ENCODE results near the gene DLG2.

DNA sequence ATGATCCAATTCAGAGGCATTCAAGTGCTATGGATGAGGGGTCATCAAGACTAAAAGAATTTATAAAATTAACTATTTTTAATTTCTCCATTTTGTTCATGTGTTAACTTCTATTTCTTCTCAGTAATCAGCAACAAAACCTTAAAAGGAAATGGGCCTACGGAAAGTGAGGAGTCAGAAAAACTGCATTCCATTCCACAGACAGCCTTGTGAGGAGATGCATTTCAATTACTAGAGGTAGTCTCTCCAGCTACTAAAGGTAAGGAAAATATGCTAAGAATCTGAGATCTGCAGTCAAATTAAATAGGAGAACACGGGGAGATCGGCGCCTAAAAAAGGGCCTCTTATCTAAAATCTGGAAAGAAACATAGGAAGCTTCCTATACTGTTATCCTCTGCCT is 661.7 kb downstream of the DLG2 start:
- TF ChIP-seq, protein P1, sequence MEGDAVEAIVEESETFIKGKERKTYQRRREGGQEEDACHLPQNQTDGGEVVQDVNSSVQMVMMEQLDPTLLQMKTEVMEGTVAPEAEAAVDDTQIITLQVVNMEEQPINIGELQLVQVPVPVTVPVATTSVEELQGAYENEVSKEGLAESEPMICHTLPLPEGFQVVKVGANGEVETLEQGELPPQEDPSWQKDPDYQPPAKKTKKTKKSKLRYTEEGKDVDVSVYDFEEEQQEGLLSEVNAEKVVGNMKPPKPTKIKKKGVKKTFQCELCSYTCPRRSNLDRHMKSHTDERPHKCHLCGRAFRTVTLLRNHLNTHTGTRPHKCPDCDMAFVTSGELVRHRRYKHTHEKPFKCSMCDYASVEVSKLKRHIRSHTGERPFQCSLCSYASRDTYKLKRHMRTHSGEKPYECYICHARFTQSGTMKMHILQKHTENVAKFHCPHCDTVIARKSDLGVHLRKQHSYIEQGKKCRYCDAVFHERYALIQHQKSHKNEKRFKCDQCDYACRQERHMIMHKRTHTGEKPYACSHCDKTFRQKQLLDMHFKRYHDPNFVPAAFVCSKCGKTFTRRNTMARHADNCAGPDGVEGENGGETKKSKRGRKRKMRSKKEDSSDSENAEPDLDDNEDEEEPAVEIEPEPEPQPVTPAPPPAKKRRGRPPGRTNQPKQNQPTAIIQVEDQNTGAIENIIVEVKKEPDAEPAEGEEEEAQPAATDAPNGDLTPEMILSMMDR (conservative IDR thresholded peaks at IDR 0.05; ENCODE audit: low read length): no peak
- TF ChIP-seq EZH2phosphoT487 (IDR thresholded peaks at IDR 0.05; ENCODE audit: borderline replicate concordance, low read depth, low read length): no peak
